ENCODE measurements around the gene KIF4A.
"Not testable (repeated sequence)": the region's sequence is repeated elsewhere in the genome, so short reads cannot be mapped to it uniquely, and the experiment has no call there.

Gene KIF4A

GRCh38 chrX:70289793-70290770 lies at the start of gene KIF4A, which contains the start of gene PDZD11:
Gene KIF4A, plus strand, starts transcription at chrX:70290104. Its CDS starts 355 bp downstream, at chrX:70290459.
Gene PDZD11, minus strand, starts transcription at chrX:70289927. Its CDS starts 586 bp downstream, at chrX:70289341.
- DNase-seq = peak; percentile 37 to 58 (median 50)

- DNase-seq = no peak
Measured at GRCh38 chrX:70240751-70241150, 49.2 kb upstream of the KIF4A start.

GRCh38 chrX:70241501-70241900 lies 48.4 kb upstream of the KIF4A start:
- no peak for DNase-seq

- not testable (repeated sequence) for DNase-seq
Measured at GRCh38 chrX:70243601-70244000, 46.3 kb upstream of the KIF4A start.

GRCh38 chrX:70244881-70245280 lies 45.0 kb upstream of the KIF4A start:
- no peak for DNase-seq

GRCh38 chrX:70247252-70247651 lies 42.7 kb upstream of the KIF4A start:
- DNase-seq = no peak

- DNase-seq = no peak
Measured at GRCh38 chrX:70252491-70252890, 37.4 kb upstream of the KIF4A start.

- no peak for DNase-seq
Measured at GRCh38 chrX:70253377-70254062, 36.4 kb upstream of the KIF4A start.

GRCh38 chrX:70254063-70254400 lies 35.9 kb upstream of the KIF4A start:
- DNase-seq = no peak

- DNase-seq = no peak
Measured at GRCh38 chrX:70254909-70255308, 35.0 kb upstream of the KIF4A start.

- no peak for DNase-seq
Measured at GRCh38 chrX:70255452-70255851, 34.5 kb upstream of the KIF4A start.

GRCh38 chrX:70257423-70258288 lies 32.2 kb upstream of the KIF4A start:
- no peak for DNase-seq

- DNase-seq = no peak
Measured at GRCh38 chrX:70260104-70260503, 29.8 kb upstream of the KIF4A start, which contains the start of gene P2RY4. Gene P2RY4, minus strand, starts transcription at chrX:70260204. Its CDS starts 580 bp downstream, at chrX:70259624.

- DNase-seq = peak in 1 of 4 experiments; percentile 11
Measured at GRCh38 chrX:70262952-70263567, 26.8 kb upstream of the KIF4A start.

GRCh38 chrX:70264784-70265183 lies 25.1 kb upstream of the KIF4A start:
- DNase-seq = no peak

- no peak for DNase-seq
Measured at GRCh38 chrX:70268034-70268433, 21.9 kb upstream of the KIF4A start, which contains the start of gene ARR3. Gene ARR3, plus strand, starts transcription at chrX:70268334. Its CDS starts 1,052 bp downstream, at chrX:70269386.

- DNase-seq = not testable (repeated sequence)
Measured at GRCh38 chrX:70274029-70274428, 15.9 kb upstream of the KIF4A start.

- DNase-seq = no peak
Measured at GRCh38 chrX:70279081-70279480, 10.8 kb upstream of the KIF4A start.

GRCh38 chrX:70280573-70280972 lies 9.3 kb upstream of the KIF4A start:
- no peak for DNase-seq

- DNase-seq = no peak
Measured at GRCh38 chrX:70281951-70282350, 8.0 kb upstream of the KIF4A start, which contains the start of gene RAB41. Gene RAB41, plus strand, starts transcription at chrX:70282172. Its CDS starts 46 bp downstream, at chrX:70282218.

- DNase-seq = no peak
Measured at GRCh38 chrX:70289168-70289792, 624 bp upstream of the KIF4A start.

GRCh38 chrX:70292788-70293187 lies 2.9 kb downstream of the KIF4A start:
- DNase-seq = no peak
